H9 (cell line): Measurements from ENCODE around the gene DYRK1A. TPM values are rescaled to one million over a fixed set of nuclear protein-coding genes. Genes with fewer than 3 reads are reported as not detected.

Experiments used
- DNase-seq: peaks from one replicate; pipeline ENCODE4 v3.0.0-alpha.2; 2017
- H2AFZ ChIP-seq: one replicate; pipeline ENCODE4 v1.6.1; 2013; ENCODE audit warnings: mild to moderate bottlenecking, low read length, control low read depth, moderate library complexity
- H2AK5ac ChIP-seq: 2 replicates; pipeline ENCODE4 v1.6.1; 2013; ENCODE audit warnings: low read length, control low read depth, mixed read lengths; ENCODE audit not compliant: insufficient read length
- H2BK120ac ChIP-seq: one replicate; pipeline ENCODE4 v1.6.1; 2013; ENCODE audit warnings: low read depth, mild to moderate bottlenecking, low read length, control low read depth, inconsistent platforms; ENCODE audit not compliant: poor library complexity, severe bottlenecking
- H2BK12ac ChIP-seq: 2 replicates; pipeline ENCODE4 v1.6.1; 2013; ENCODE audit warnings: low read length, control low read depth, mixed read lengths, low read depth; ENCODE audit not compliant: insufficient read length
- H2BK15ac ChIP-seq: 2 replicates; pipeline ENCODE4 v1.6.1; 2013; ENCODE audit warnings: low read depth, low read length, control low read depth
- H2BK20ac ChIP-seq: one replicate; pipeline ENCODE4 v1.6.1; 2013; ENCODE audit warnings: low read depth, mild to moderate bottlenecking, low read length, control low read depth, inconsistent platforms; ENCODE audit not compliant: poor library complexity, severe bottlenecking
- H2BK5ac ChIP-seq: 2 replicates; pipeline ENCODE4 v1.6.1; 2013; ENCODE audit warnings: low read length, control low read depth, mixed read lengths; ENCODE audit not compliant: insufficient read length
- H3K14ac ChIP-seq: 2 replicates; pipeline ENCODE4 v1.6.1; 2013; ENCODE audit warnings: low read length, control low read depth; ENCODE audit not compliant: insufficient read depth
- H3K18ac ChIP-seq: 2 replicates; pipeline ENCODE4 v1.6.1; 2013; ENCODE audit warnings: low read depth, mild to moderate bottlenecking, mixed read lengths, low read length, control low read depth; ENCODE audit not compliant: insufficient read length
- H3K23ac ChIP-seq: 2 replicates; pipeline ENCODE4 v1.6.1; 2013; ENCODE audit warnings: low read length, control low read depth, mixed read lengths, low read depth; ENCODE audit not compliant: insufficient read length
- H3K23me2 ChIP-seq: 2 replicates; pipeline ENCODE4 v1.6.1; 2013; ENCODE audit warnings: low read depth, mild to moderate bottlenecking, mixed read lengths, low read length, control low read depth; ENCODE audit not compliant: insufficient read length, poor library complexity, severe bottlenecking
- H3K27ac ChIP-seq: 2 replicates; pipeline ENCODE4 v1.5.1; 2013; ENCODE audit warnings: low read length, control low read depth, mixed read lengths, low read depth; ENCODE audit not compliant: insufficient read length
- H3K27me3 ChIP-seq: 2 replicates; pipeline ENCODE4 v1.6.1; 2013; ENCODE audit warnings: low read length, control low read depth, inconsistent platforms; ENCODE audit not compliant: insufficient read depth
- H3K4ac ChIP-seq: 2 replicates; pipeline ENCODE4 v1.6.1; 2013; ENCODE audit warnings: low read depth, mild to moderate bottlenecking, control low read depth, inconsistent platforms, low read length, moderate library complexity
- H3K4me1 ChIP-seq: 2 replicates; pipeline ENCODE4 v1.6.1; 2013; ENCODE audit warnings: low read length, control low read depth, inconsistent platforms; ENCODE audit not compliant: insufficient read depth
- H3K4me2 ChIP-seq: 2 replicates; pipeline ENCODE4 v1.6.1; 2013; ENCODE audit warnings: low read length, control low read depth, mixed read lengths; ENCODE audit not compliant: insufficient read length, insufficient read depth
- H3K56ac ChIP-seq: 2 replicates; pipeline ENCODE4 v1.6.1; 2013; ENCODE audit warnings: low read depth, mild to moderate bottlenecking, mixed read lengths, low read length, control low read depth; ENCODE audit not compliant: insufficient read length
- H3K79me1 ChIP-seq: 2 replicates; pipeline ENCODE4 v1.6.1; 2013; ENCODE audit warnings: low read depth, mild to moderate bottlenecking, moderate library complexity, low read length, control low read depth, inconsistent platforms; ENCODE audit not compliant: insufficient read depth, poor library complexity, severe bottlenecking
- H3K79me2 ChIP-seq: 2 replicates; pipeline ENCODE4 v1.6.1; 2013; ENCODE audit warnings: low read length, control low read depth, inconsistent platforms; ENCODE audit not compliant: insufficient read depth
- H3K9ac ChIP-seq: 2 replicates; pipeline ENCODE4 v1.6.1; 2013; ENCODE audit warnings: low read length, control low read depth, mixed read lengths; ENCODE audit not compliant: insufficient read length; ENCODE audit errors: extremely low read depth
- H3K9me3 ChIP-seq: one replicate; pipeline ENCODE4 v1.6.1; 2013; ENCODE audit warnings: low read depth, low read length, inconsistent platforms; ENCODE audit not compliant: control insufficient read depth
- H3T11ph ChIP-seq: one replicate; pipeline ENCODE4 v1.6.1; 2013; ENCODE audit warnings: mild to moderate bottlenecking, low read length, control low read depth, inconsistent platforms
- H4K20me1 ChIP-seq: one replicate; pipeline ENCODE4 v1.6.1; 2013; ENCODE audit not compliant: control insufficient read depth, insufficient read length, insufficient read depth
- H4K5ac ChIP-seq: 2 replicates; pipeline ENCODE4 v1.6.1; 2013; ENCODE audit warnings: low read depth, mild to moderate bottlenecking, mixed read lengths, low read length, control low read depth; ENCODE audit not compliant: insufficient read length
- H4K8ac ChIP-seq: replicated peaks from 2 replicates; pipeline ENCODE4 v1.6.1; 2013; ENCODE audit warnings: low read length, control low read depth, mixed read lengths, low read depth; ENCODE audit not compliant: insufficient read length
- H4K91ac ChIP-seq: 2 replicates; pipeline ENCODE4 v1.6.1; 2013; ENCODE audit warnings: low read depth, mild to moderate bottlenecking, moderate library complexity, mixed read lengths, low read length, control low read depth; ENCODE audit not compliant: insufficient read length
- H3K27ac Mint-ChIP-seq, 3 experiments: 2 replicates in 2 of 3; 3 replicates in 1 of 3; pipeline ENCODE4 v1.8.0; 2020 to 2021; ENCODE audit warnings: mixed read lengths in 3 of 3, mild to moderate bottlenecking in 1 of 3, moderate library complexity in 1 of 3
- H3K27me3 Mint-ChIP-seq: 2 replicates; pipeline ENCODE4 v1.8.0; 2021; ENCODE audit warnings: low read depth, mild to moderate bottlenecking, moderate library complexity, mixed read lengths
- H3K36me3 Mint-ChIP-seq, 3 experiments: 2 replicates in 2 of 3; 3 replicates in 1 of 3; pipeline ENCODE4 v1.8.0; 2020 to 2021; ENCODE audit warnings: low read depth in 3 of 3, mixed read lengths in 3 of 3; ENCODE audit not compliant: insufficient read depth in 1 of 3
- H3K4me1 Mint-ChIP-seq, 2 experiments: 2 replicates each; pipeline ENCODE4 v1.8.0; 2020; ENCODE audit warnings: mixed read lengths in 2 of 2
- H3K4me3 Mint-ChIP-seq, 2 experiments: 2 replicates in 1 of 2; 3 replicates in 1 of 2; pipeline ENCODE4 v1.8.0; 2020 to 2021; ENCODE audit warnings: mild to moderate bottlenecking in 2 of 2, mixed read lengths in 2 of 2, moderate library complexity in 1 of 2
- H3K9me3 Mint-ChIP-seq, 2 experiments: 2 replicates in 1 of 2; 3 replicates in 1 of 2; pipeline ENCODE4 v1.8.0; 2020; ENCODE audit warnings: mild to moderate bottlenecking in 2 of 2, mixed read lengths in 2 of 2, moderate library complexity in 1 of 2
- WGBS: extraction: QIAGEN DNeasy Blood & Tissue Kit; methylation state at CpG from one replicate; pipeline ENCODE4 v1.1.7; 2013; ENCODE audit warnings: missing lambda C conversion rate, low lambda C conversion rate, mixed read lengths; ENCODE audit not compliant: insufficient read length; ENCODE audit errors: extremely low coverage; 5-methylcytosine and 5-hydroxymethylcytosine counted together
- total RNA-seq: library from RNA; stranded (reverse); gene quantifications from 2 replicates; pipeline ENCODE4 v1.2.1, GENCODE V29; 2021
- TF ChIP-seq, protein P1 (sequence below): fragments of 200-600 bp; sonication (generic); conservative IDR thresholded peaks from 3 replicates; pipeline ENCODE4 v1.8.0; 2021; ENCODE audit warnings: antibody characterized with exemption, mild to moderate bottlenecking

The DYRK1A gene
- total RNA-seq, 1 experiment from 2014 or later: 73.6 TPM

DNA sequence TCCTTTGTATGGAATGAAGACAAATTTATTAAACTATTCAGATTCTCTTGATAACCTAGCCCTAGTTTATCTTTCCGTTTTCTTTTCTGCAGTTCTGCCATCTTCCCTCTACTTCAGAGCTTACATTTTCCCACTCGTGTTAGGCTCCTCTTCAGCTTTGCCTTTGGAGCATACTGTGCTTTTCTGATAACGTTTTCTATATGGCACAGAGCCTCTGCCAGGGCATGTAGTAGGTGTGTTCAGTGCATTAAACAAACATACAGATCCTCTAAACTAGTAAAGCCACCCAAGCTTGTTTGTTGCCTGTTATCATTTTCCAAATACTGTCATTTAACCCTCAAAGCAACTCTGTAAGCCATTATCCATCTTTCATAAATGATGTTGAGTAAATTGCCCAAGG lies 25.1 kb downstream of the DYRK1A start:
- no peak overlapping the region for H2AK5ac ChIP-seq
- no peak for DNase-seq
- no peaks in the 10 kb centered on the region for H3K36me3 Mint-ChIP-seq
- no peak overlapping the region for H3T11ph ChIP-seq
- TF ChIP-seq, protein P1, sequence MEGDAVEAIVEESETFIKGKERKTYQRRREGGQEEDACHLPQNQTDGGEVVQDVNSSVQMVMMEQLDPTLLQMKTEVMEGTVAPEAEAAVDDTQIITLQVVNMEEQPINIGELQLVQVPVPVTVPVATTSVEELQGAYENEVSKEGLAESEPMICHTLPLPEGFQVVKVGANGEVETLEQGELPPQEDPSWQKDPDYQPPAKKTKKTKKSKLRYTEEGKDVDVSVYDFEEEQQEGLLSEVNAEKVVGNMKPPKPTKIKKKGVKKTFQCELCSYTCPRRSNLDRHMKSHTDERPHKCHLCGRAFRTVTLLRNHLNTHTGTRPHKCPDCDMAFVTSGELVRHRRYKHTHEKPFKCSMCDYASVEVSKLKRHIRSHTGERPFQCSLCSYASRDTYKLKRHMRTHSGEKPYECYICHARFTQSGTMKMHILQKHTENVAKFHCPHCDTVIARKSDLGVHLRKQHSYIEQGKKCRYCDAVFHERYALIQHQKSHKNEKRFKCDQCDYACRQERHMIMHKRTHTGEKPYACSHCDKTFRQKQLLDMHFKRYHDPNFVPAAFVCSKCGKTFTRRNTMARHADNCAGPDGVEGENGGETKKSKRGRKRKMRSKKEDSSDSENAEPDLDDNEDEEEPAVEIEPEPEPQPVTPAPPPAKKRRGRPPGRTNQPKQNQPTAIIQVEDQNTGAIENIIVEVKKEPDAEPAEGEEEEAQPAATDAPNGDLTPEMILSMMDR: no peak
- no peak overlapping the region for H4K91ac ChIP-seq
- peaks cover 16% of the 10 kb centered on the region for H3K79me1 ChIP-seq
- H3K18ac ChIP-seq: no peak overlapping the region
- peaks cover 72% of the 10 kb centered on the region for H3K79me2 ChIP-seq
- no peak overlapping the region for H3K4ac ChIP-seq
- no peak overlapping the region for H3K56ac ChIP-seq
- H3K9me3 Mint-ChIP-seq: no peaks in the 10 kb centered on the region
- peak overlapping the region in 1 of 3 experiments; percentile 34; a peak in 1 of 7 replicates for H3K27ac Mint-ChIP-seq
- H3K9me3 ChIP-seq: no peaks in the 10 kb centered on the region
- no peaks in the 10 kb centered on the region for H3K27me3 ChIP-seq
- no peak overlapping the region for H2BK5ac ChIP-seq
- H3K4me2 ChIP-seq: no peak overlapping the region
- no peak overlapping the region for H2BK15ac ChIP-seq
- H2AFZ ChIP-seq: no peak overlapping the region
- H4K8ac ChIP-seq: no peak overlapping the region
- no peak overlapping the region for H3K23ac ChIP-seq
- H3K9ac ChIP-seq: no peak overlapping the region
- H3K4me1 ChIP-seq: peaks cover 6% of the 10 kb centered on the region; the same call in 1 of the 2 replicates
- H3K4me3 Mint-ChIP-seq: no peak overlapping the region
- no peak overlapping the region for H3K14ac ChIP-seq
- H2BK120ac ChIP-seq: no peak overlapping the region
- no peaks in the 10 kb centered on the region for H3K23me2 ChIP-seq
- H2BK20ac ChIP-seq: no peak overlapping the region
- no peak overlapping the region for H3K27ac ChIP-seq
- WGBS: no CpG with 5 or more reads among the region's 3 CpGs
- peaks cover 51 to 61% of the 10 kb centered on the region in 2 experiments for H3K4me1 Mint-ChIP-seq
- H4K20me1 ChIP-seq: no peaks in the 10 kb centered on the region
- H3K27me3 Mint-ChIP-seq: no peaks in the 10 kb centered on the region
- H4K5ac ChIP-seq: no peak overlapping the region
- H2BK12ac ChIP-seq: no peak overlapping the region
